ENCODE data around the gene RHBDF1. TPM values are rescaled to one million over a fixed set of nuclear protein-coding genes. Genes with fewer than 3 reads are reported as not detected.

The RHBDF1 gene
- total and polyA plus RNA-seq, 2 donors (not counting 1 experiment from before 2014, with no cell fraction given), result 40.5 to 53.8 TPM

DNA sequence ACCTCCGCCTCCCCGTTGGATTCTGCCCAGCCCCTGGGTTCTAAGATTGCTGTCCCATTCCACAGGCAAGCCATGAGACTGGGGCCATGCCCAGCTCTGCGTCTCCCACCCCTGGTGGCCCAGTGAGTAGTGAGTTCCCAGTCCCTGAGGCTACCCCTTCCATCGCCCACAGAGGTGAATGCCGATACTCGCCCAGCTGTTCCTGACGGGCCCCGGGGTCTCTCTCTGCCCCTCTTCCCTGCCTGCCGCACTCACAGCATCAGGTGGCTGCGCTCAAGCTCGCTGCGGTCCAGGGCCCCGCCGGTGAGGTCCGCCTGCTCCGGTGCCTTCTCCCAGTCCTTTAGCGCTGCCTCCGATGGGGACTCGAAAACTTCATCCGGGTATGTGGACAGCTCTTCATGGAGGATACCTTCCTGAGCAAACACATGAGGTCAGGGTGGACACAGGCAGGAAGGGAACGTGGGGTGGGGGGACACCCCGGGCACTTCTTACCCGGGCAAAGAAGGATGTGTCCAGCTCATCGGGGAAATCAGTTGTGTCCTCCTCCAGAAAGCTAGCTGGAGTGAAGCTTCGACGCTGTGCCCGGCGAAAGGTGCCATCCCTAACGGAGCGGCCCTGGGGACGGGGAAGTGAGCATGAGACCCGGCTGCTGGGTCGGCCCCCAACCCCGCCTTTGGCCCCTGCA, 10.0 kb downstream of the RHBDF1 start:
- H3K9me3 ChIP-seq (ENCODE audit: control insufficient read depth, insufficient read depth, low read depth, low read length), result no peaks in the 10 kb centered on the region
- no peak overlapping the region for H2AFZ ChIP-seq (ENCODE audit: low read length)
- no peaks in the 10 kb centered on the region for H3K27me3 ChIP-seq (ENCODE audit: control insufficient read depth, insufficient read depth, low read length)
- peaks cover 15% of the 10 kb centered on the region for H3K4me1 ChIP-seq (ENCODE audit: control insufficient read depth, extremely low read depth, insufficient read depth, low read length)
- H3K36me3 ChIP-seq (ENCODE audit: control insufficient read depth, insufficient read depth, low read length), result peaks cover 56% of the 10 kb centered on the region
- no peak for DNase-seq (ENCODE audit: low read depth in 2 of 2)
- H3K9ac ChIP-seq (ENCODE audit: insufficient read depth, low read length), result no peak overlapping the region
- TF ChIP-seq, protein P1, sequence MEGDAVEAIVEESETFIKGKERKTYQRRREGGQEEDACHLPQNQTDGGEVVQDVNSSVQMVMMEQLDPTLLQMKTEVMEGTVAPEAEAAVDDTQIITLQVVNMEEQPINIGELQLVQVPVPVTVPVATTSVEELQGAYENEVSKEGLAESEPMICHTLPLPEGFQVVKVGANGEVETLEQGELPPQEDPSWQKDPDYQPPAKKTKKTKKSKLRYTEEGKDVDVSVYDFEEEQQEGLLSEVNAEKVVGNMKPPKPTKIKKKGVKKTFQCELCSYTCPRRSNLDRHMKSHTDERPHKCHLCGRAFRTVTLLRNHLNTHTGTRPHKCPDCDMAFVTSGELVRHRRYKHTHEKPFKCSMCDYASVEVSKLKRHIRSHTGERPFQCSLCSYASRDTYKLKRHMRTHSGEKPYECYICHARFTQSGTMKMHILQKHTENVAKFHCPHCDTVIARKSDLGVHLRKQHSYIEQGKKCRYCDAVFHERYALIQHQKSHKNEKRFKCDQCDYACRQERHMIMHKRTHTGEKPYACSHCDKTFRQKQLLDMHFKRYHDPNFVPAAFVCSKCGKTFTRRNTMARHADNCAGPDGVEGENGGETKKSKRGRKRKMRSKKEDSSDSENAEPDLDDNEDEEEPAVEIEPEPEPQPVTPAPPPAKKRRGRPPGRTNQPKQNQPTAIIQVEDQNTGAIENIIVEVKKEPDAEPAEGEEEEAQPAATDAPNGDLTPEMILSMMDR (conservative IDR thresholded peaks at IDR 0.05 in 1 of 2, IDR thresholded peaks at IDR 0.05 in 1 of 2; ENCODE audit: low read depth in 1 of 2, low read length in 2 of 2), result no peak
- TF ChIP-seq EZH2 (IDR thresholded peaks at IDR 0.05; ENCODE audit: low read length, missing control alignments), result no peak
- H4K20me1 ChIP-seq (ENCODE audit: control insufficient read depth, extremely low read depth, insufficient read depth, low read length), result no peaks in the 10 kb centered on the region
- H3K79me2 ChIP-seq (ENCODE audit: control insufficient read depth, insufficient read depth, low read length), result peaks cover 30% of the 10 kb centered on the region
- H3K4me2 ChIP-seq (ENCODE audit: extremely low read depth, insufficient read depth, low read length), result no peak overlapping the region
- H3K4me3 ChIP-seq (replicated peaks in 1 of 4; ENCODE audit: control extremely low read depth in 1 of 4, insufficient read depth in 1 of 4, low read depth in 3 of 4, low read length in 4 of 4), result no peak overlapping the region
- no peak overlapping the region for H3K27ac ChIP-seq (ENCODE audit: insufficient read depth, low read length)

- H3K9ac ChIP-seq (ENCODE audit: insufficient read depth, low read length), result no peak overlapping the region
- H3K27me3 ChIP-seq (ENCODE audit: control insufficient read depth, insufficient read depth, low read length), result no peaks in the 10 kb centered on the region
- TF ChIP-seq EZH2 (IDR thresholded peaks at IDR 0.05; ENCODE audit: low read length, missing control alignments), result no peak
- TF ChIP-seq, protein P1 (conservative IDR thresholded peaks at IDR 0.05 in 1 of 2, IDR thresholded peaks at IDR 0.05 in 1 of 2; ENCODE audit: low read depth in 1 of 2, low read length in 2 of 2), result no peak
- H3K36me3 ChIP-seq (ENCODE audit: control insufficient read depth, insufficient read depth, low read length), result peaks cover 58% of the 10 kb centered on the region
- no peaks in the 10 kb centered on the region for H4K20me1 ChIP-seq (ENCODE audit: control insufficient read depth, extremely low read depth, insufficient read depth, low read length)
- H3K9me3 ChIP-seq (ENCODE audit: control insufficient read depth, insufficient read depth, low read depth, low read length), result no peaks in the 10 kb centered on the region
- no peak for DNase-seq (ENCODE audit: low read depth in 2 of 2)
- H3K4me2 ChIP-seq (ENCODE audit: extremely low read depth, insufficient read depth, low read length), result no peak overlapping the region
- peaks cover 25% of the 10 kb centered on the region for H3K79me2 ChIP-seq (ENCODE audit: control insufficient read depth, insufficient read depth, low read length)
- no peak overlapping the region for H2AFZ ChIP-seq (ENCODE audit: low read length)
- H3K4me1 ChIP-seq (ENCODE audit: control insufficient read depth, extremely low read depth, insufficient read depth, low read length), result peaks cover 14% of the 10 kb centered on the region
- H3K4me3 ChIP-seq (replicated peaks in 1 of 4; ENCODE audit: control extremely low read depth in 1 of 4, insufficient read depth in 1 of 4, low read depth in 3 of 4, low read length in 4 of 4), result no peak overlapping the region
- no peak overlapping the region for H3K27ac ChIP-seq (ENCODE audit: insufficient read depth, low read length)
Measured at GRCh38 chr16:61879-62281, 10.6 kb downstream of the RHBDF1 start.

GRCh38 chr16:60929-61878, 11.2 kb downstream of the RHBDF1 start:
- H3K36me3 ChIP-seq (ENCODE audit: control insufficient read depth, insufficient read depth, low read length), result peaks cover 63% of the 10 kb centered on the region
- no peak overlapping the region for H3K9ac ChIP-seq (ENCODE audit: insufficient read depth, low read length)

More at GRCh38 chr16:60929-61878, 11.2 kb downstream of the RHBDF1 start:
- H3K9me3 ChIP-seq (ENCODE audit: control insufficient read depth, insufficient read depth, low read depth, low read length), result no peaks in the 10 kb centered on the region
- TF ChIP-seq EZH2 (IDR thresholded peaks at IDR 0.05; ENCODE audit: low read length, missing control alignments), result no peak
- TF ChIP-seq, protein P1 (conservative IDR thresholded peaks at IDR 0.05 in 1 of 2, IDR thresholded peaks at IDR 0.05 in 1 of 2; ENCODE audit: low read depth in 1 of 2, low read length in 2 of 2), result no peak
- peaks cover 18% of the 10 kb centered on the region for H3K79me2 ChIP-seq (ENCODE audit: control insufficient read depth, insufficient read depth, low read length)
- H3K4me3 ChIP-seq (replicated peaks in 1 of 4; ENCODE audit: control extremely low read depth in 1 of 4, insufficient read depth in 1 of 4, low read depth in 3 of 4, low read length in 4 of 4), result no peak overlapping the region
- no peaks in the 10 kb centered on the region for H3K27me3 ChIP-seq (ENCODE audit: control insufficient read depth, insufficient read depth, low read length)
- H3K4me1 ChIP-seq (ENCODE audit: control insufficient read depth, extremely low read depth, insufficient read depth, low read length), result peaks cover 7% of the 10 kb centered on the region
- H3K27ac ChIP-seq (ENCODE audit: insufficient read depth, low read length), result no peak overlapping the region
- DNase-seq (ENCODE audit: low read depth in 2 of 2), result no peak
- H2AFZ ChIP-seq (ENCODE audit: low read length), result no peak overlapping the region
- no peak overlapping the region for H3K4me2 ChIP-seq (ENCODE audit: extremely low read depth, insufficient read depth, low read length)
- H4K20me1 ChIP-seq (ENCODE audit: control insufficient read depth, extremely low read depth, insufficient read depth, low read length), result no peaks in the 10 kb centered on the region

Data from fibroblast of lung (primary cell).